Activated naive CD8-positive, alpha-beta T cell treated with anti-CD3 and anti-CD28 coated beads, Interleukin-2, amount 10 ng/mL, durations not matched to agents 7 days and 5 days (primary cell): ENCODE results near the gene TPRKB. TPM values are rescaled to one million over a fixed set of nuclear protein-coding genes. Genes with fewer than 3 reads are reported as not detected.
"Not testable (repeated sequence)": the region's sequence is repeated elsewhere in the genome, so short reads cannot be mapped to it uniquely, and the experiment has no call there.

Experiments used
- ATAC-seq: fragments of 150-1000 bp; cut with Tn5 transposase; one replicate; pipeline ENCODE4 v1.10.0; 2021; ENCODE audit warnings: low read depth, moderate library complexity
- POLR2A ChIA-PET: fragments of 350-600 bp; sonication (Branson Sonifier 250); formaldehyde crosslinking; loops from one replicate; lab custom pipeline; 2021; ENCODE audit warnings: antibody characterized with exemption; lab: Charles Lee
- DNase-seq: peaks from one replicate; pipeline ENCODE4 v3.0.0; 2021
- H3K27ac Mint-ChIP-seq: one replicate; pipeline ENCODE4 v1.8.0; 2022; ENCODE audit warnings: mild to moderate bottlenecking, mixed read lengths
- H3K27me3 Mint-ChIP-seq: one replicate; pipeline ENCODE4 v1.8.0; 2022; ENCODE audit warnings: mild to moderate bottlenecking, moderate library complexity, mixed read lengths
- H3K36me3 Mint-ChIP-seq: one replicate; pipeline ENCODE4 v1.8.0; 2021; ENCODE audit warnings: mild to moderate bottlenecking, mixed read lengths
- H3K4me1 Mint-ChIP-seq: one replicate; pipeline ENCODE4 v1.8.0; 2021; ENCODE audit warnings: mixed read lengths
- H3K4me3 Mint-ChIP-seq: one replicate; pipeline ENCODE4 v1.8.0; 2022; ENCODE audit warnings: mild to moderate bottlenecking, moderate library complexity, mixed read lengths
- H3K9me3 Mint-ChIP-seq: one replicate; pipeline ENCODE4 v1.8.0; 2021; ENCODE audit warnings: mixed read lengths
- total RNA-seq, 2 experiments: library from RNA; stranded (reverse); gene quantifications; one replicate each; pipeline ENCODE4 v1.2.3, GENCODE V29; 2021

Gene TPRKB
- total RNA-seq, result 10 to 100 TPM; 36.1 to 37.5 TPM

DNA sequence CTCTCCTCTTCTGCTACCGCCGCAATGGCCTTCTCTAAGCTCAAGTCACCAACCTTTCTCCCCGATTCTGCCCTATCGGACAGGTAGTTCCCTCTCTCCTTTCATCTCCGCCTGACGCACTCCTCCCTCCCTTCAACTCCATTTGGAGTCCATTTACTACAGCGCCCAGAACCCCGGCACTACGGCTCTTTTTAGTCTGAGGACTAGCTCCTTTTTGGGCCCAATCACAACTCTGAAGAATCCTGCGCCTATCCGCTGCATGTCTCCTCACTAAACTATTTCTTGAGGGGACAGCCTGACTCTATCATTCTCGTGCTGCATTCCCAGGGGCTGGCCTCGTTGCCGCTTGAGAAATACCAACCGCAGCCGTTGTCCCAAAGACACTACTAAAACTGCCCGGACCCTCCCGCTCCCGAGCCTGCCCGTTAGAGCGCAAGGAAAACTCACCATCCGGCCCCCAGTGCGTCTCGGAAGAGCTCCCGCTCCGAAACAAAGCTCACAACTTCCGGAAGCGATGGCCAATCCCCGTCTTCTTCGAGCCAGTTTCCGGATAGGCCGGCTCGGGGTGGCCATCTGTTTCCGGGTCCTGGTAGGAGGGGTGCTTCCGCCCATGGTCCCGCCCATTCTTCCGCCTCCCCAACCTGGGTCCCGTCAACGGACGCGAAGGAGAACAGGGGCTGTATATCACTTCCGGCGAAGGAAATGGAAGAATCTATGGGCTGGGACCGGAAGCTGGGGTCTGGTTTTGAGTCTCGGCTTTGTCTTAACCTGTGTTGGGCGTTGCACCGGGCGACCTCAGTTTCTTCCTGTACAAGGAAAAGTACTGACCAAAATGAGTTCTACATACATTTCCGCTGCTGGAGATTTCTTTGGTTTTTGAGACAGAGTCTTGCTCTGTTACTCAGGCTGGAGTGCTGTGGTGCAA is at the start of gene TPRKB:
TPRKB (minus strand) TSS at position 491 of the 925 bp plus-strand sequence. CDS start 2,776 bp downstream, outside the sequence.
- H3K27ac Mint-ChIP-seq, result peak within 1 kb of the TSS; percentile 86
- H3K36me3 Mint-ChIP-seq, result peaks cover 24% of the 10 kb centered on the region
- H3K27me3 Mint-ChIP-seq, result no peaks in the 10 kb centered on the region
- peak within 1 kb of the TSS; percentile 94 for H3K4me3 Mint-ChIP-seq
- peaks cover 4% of the 10 kb centered on the region for H3K9me3 Mint-ChIP-seq
- DNase-seq, result peak; percentile 93
- peaks cover 12% of the 10 kb centered on the region for H3K4me1 Mint-ChIP-seq
- POLR2A ChIA-PET, result interaction anchor here (0.6 to 2.3 kb wide), 12 partner anchors 12 to 721 kb away, joined by 3 to 11 read pairs (median 4); partner anchors contain the start of genes ALMS1, BOLA3, CCT7 and MOB1A
- peak; percentile 95 for ATAC-seq

DNA sequence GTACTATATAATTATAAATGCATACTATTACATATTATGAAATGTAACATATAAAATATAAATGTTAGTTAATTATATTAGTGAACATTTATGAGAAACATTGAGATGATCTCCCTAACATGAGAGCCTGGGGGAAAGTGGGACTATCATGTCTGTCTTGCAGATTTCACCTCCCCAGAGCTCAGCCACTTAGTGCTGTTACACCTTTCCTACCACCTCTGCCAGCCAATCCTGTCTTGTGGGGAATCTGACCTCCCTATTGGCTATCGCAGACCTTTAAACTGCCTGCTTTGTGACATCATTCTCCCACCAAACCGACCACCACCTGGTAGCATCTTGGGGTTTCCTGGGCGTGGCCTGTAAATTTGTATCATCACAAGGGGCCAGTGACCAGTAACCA is 46.7 kb upstream of the TPRKB start, which contains the start of gene C2orf78:
C2orf78 (plus strand) TSS at position 301 of the 400 bp plus-strand sequence. CDS start 127 bp downstream, outside the sequence.
- DNase-seq, POLR2A ChIA-PET, H3K9me3 Mint-ChIP-seq, H3K36me3 Mint-ChIP-seq, H3K4me3 Mint-ChIP-seq, ATAC-seq, H3K27ac Mint-ChIP-seq, H3K27me3 Mint-ChIP-seq, H3K4me1 Mint-ChIP-seq: not testable (repeated sequence)

DNA sequence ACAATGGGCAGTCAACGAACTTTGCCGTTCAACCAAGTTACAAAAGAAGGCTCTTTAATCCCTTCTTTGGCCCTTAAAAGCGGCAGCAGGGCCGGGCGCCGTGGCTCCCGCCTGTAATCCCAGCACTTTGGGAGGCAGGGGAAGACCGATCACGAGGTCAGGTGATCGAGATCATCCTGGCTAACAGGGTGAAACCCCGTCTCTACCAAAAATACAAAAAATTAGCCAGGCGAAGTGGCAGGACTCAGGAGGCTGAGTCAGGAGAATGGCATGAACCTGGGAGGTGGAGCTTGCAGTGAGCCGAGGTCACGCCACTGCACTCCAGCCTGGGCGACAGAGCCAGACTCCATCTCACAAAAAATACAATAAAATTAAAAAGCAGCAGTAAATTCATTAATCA is 46.3 kb upstream of the TPRKB start:
- DNase-seq, POLR2A ChIA-PET, H3K27me3 Mint-ChIP-seq, H3K4me1 Mint-ChIP-seq, H3K9me3 Mint-ChIP-seq, H3K27ac Mint-ChIP-seq, ATAC-seq, H3K4me3 Mint-ChIP-seq, H3K36me3 Mint-ChIP-seq: not testable (repeated sequence)

- Mint-ChIP-seq H3K4me1 (peaks cover 13% of the 10 kb centered on the region), H3K27me3 (no peaks in the 10 kb centered on the region), H3K4me3 (peak overlapping the region; percentile 97), H3K9me3 (no peaks in the 10 kb centered on the region), H3K27ac (peak overlapping the region; percentile 96), H3K36me3 (peaks cover 4% of the 10 kb centered on the region)
- DNase-seq, result no peak
- ATAC-seq, result no peak
- POLR2A ChIA-PET, result interaction anchor here (0.6 kb wide), 1 partner anchor 635 kb away, joined by 3 read pairs; no protein-coding TSS in a partner anchor
Measured at GRCh38 chr2:73780237-73780582, 43.1 kb upstream of the TPRKB start.

- ATAC-seq (peak; percentile 98), DNase-seq (peak; percentile 97)
- POLR2A ChIA-PET, result no interaction called here
- Mint-ChIP-seq H3K9me3 (no peaks in the 10 kb centered on the region), H3K27ac (peak within 1 kb of the TSS; percentile 96), H3K4me3 (peak within 1 kb of the TSS; percentile 97), H3K36me3 (peaks cover 9% of the 10 kb centered on the region), H3K4me1 (peaks cover 13% of the 10 kb centered on the region), H3K27me3 (no peaks in the 10 kb centered on the region)
Measured at GRCh38 chr2:73779467-73780236, 42.5 kb upstream of the TPRKB start, which contains the start of gene DUSP11. TSS of gene DUSP11 (minus strand) at chr2:73780103. CDS start at chr2:73779974, 129 bp downstream.

DNA sequence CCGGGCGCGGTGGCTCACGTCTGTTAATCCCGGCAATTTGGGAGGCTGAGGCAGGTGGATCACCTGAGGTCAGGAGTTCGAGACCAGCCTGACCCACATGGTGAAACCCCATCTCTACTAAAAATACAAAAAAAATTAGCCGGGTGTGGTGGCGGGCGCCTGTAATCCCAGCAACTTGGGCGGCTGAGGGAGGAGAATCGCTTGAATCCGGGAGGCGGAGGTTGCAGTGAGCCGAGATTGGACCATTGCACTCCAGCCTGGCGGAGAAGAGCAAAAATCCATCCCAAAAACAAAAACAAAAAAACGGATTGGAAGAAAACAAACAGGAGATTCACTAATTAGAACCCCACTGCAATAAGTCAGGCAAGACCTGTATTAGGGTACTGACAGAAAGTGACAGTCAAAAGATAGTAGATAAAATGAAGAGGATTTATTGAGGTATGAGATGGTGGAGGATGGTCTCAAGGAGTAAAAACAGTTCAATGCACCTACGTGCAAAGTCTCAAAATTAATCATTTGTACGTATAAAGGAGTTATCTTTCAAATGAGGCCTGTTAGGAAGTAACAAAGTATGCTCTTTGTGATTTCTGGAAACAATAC is 41.8 kb upstream of the TPRKB start:
- POLR2A ChIA-PET, H3K9me3 Mint-ChIP-seq, ATAC-seq, H3K27me3 Mint-ChIP-seq, DNase-seq: not testable (repeated sequence)
- Mint-ChIP-seq H3K4me1 (peaks cover 18% of the 10 kb centered on the region), H3K36me3 (peaks cover 15% of the 10 kb centered on the region), H3K4me3 (peak overlapping the region; percentile 97), H3K27ac (peak overlapping the region; percentile 96)

DNA sequence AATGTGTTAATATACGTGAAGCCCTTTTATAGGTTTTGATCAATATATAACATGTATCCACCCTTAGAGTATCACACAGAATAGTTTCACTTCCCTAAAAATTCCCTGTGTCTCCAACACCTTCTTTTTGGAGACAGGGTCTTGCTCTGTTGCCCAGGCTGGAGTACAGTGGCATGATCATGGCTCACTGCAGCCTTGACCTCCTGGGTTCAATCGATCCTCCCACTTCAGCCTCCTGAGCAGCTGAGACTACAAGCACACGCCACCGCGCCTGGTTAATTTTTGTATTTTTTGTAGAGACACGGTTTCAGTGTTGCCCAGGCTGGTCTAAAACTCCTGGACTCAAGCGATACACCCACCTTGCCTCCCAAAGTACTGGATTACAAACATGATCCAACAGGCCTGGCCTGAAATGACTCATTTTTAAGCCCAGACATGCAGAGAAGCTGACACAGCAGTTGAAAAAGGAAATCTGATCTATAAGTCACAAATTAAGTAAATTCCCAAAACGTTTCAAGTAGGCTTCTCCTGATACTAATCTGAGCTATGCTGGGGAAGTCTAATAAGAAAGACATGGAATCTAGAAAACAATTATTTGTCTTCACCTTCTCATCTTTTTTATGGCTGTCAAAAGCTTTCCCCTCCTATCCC is 39.8 kb upstream of the TPRKB start:
- no peak overlapping the region for H3K4me3 Mint-ChIP-seq
- H3K4me1 Mint-ChIP-seq, result peaks cover 22% of the 10 kb centered on the region
- POLR2A ChIA-PET, result no interaction called here
- peaks cover 23% of the 10 kb centered on the region for H3K36me3 Mint-ChIP-seq
- no peak for DNase-seq
- H3K9me3 Mint-ChIP-seq, result no peaks in the 10 kb centered on the region
- no peaks in the 10 kb centered on the region for H3K27me3 Mint-ChIP-seq
- ATAC-seq, result no peak
- H3K27ac Mint-ChIP-seq, result no peak overlapping the region

DNA sequence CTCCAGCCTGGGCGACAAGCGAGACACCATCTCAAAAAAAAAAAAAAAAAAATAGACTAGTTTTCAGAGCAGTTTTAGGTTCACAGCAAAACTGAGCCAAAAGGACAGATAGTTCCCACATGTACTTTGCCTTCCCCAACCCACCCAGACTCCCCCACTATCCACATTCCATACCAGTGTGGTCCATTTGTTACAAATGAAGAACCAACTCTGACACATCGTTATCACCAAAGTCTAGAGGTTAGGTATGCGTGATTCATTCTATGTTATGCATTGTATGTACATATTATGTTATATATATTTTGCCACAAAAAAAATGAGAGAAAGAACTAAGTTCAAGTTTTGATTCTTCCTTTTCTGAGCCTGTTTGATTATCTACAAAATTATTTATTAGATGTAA is 39.2 kb upstream of the TPRKB start:
- H3K9me3 Mint-ChIP-seq, result no peaks in the 10 kb centered on the region
- H3K27ac Mint-ChIP-seq, result no peak overlapping the region
- no peaks in the 10 kb centered on the region for H3K27me3 Mint-ChIP-seq
- ATAC-seq (no peak), DNase-seq (no peak)
- H3K4me1 Mint-ChIP-seq, result peaks cover 22% of the 10 kb centered on the region
- H3K4me3 Mint-ChIP-seq, result no peak overlapping the region
- POLR2A ChIA-PET, result interaction anchor here (0.6 kb wide), 1 partner anchor 12 kb away, joined by 4 read pairs; no protein-coding TSS in a partner anchor
- H3K36me3 Mint-ChIP-seq, result peaks cover 25% of the 10 kb centered on the region

GRCh38 chr2:73772819-73773218 is 35.7 kb upstream of the TPRKB start:
- H3K27me3 Mint-ChIP-seq, result no peaks in the 10 kb centered on the region
- H3K27ac Mint-ChIP-seq, result no peak overlapping the region
- H3K4me1 Mint-ChIP-seq, result peaks cover 20% of the 10 kb centered on the region
- no peak overlapping the region for H3K4me3 Mint-ChIP-seq
- ATAC-seq (no peak), DNase-seq (no peak)
- POLR2A ChIA-PET, result no interaction called here
- H3K36me3 Mint-ChIP-seq, result peaks cover 44% of the 10 kb centered on the region
- no peaks in the 10 kb centered on the region for H3K9me3 Mint-ChIP-seq

GRCh38 chr2:73770725-73771124 is 33.6 kb upstream of the TPRKB start:
- peaks cover 48% of the 10 kb centered on the region for H3K36me3 Mint-ChIP-seq

GRCh38 chr2:73766994-73767393 is 29.8 kb upstream of the TPRKB start:
- ATAC-seq (no peak), DNase-seq (no peak)
- Mint-ChIP-seq H3K9me3 (no peaks in the 10 kb centered on the region), H3K4me3 (no peak overlapping the region), H3K36me3 (peaks cover 35% of the 10 kb centered on the region), H3K27ac (no peak overlapping the region), H3K4me1 (peaks cover 7% of the 10 kb centered on the region), H3K27me3 (no peaks in the 10 kb centered on the region)
- POLR2A ChIA-PET, result interaction anchor here (0.9 kb wide), 1 partner anchor 30 kb away, joined by 3 read pairs; no protein-coding TSS in a partner anchor

More at GRCh38 chr2:73770725-73771124, 33.6 kb upstream of the TPRKB start:
- no peak for DNase-seq
- H3K4me1 Mint-ChIP-seq, result peaks cover 15% of the 10 kb centered on the region
- no peaks in the 10 kb centered on the region for H3K9me3 Mint-ChIP-seq
- no peak overlapping the region for H3K4me3 Mint-ChIP-seq
- no peak for ATAC-seq
- H3K27me3 Mint-ChIP-seq, result no peaks in the 10 kb centered on the region
- no peak overlapping the region for H3K27ac Mint-ChIP-seq
- POLR2A ChIA-PET, result no interaction called here

DNA sequence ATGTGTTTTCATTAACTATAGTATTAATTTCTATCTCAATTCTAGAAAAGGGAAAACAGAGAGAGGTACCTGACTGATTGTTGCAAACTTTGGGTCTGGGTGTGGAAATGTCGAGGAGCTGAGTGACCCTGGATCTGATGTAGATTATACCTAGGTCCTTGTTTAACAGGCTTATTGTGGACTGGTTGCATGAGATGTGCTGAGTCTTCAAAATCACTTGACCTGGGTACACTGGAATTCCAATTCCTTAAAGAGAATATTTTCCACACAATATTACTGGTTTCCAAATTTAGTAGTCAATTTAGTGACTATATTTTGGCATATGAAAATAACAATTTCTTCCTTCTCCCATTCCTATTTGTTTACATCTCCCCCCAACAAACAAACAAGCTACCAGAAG is 29.2 kb upstream of the TPRKB start:
- H3K4me1 Mint-ChIP-seq, result peaks cover 7% of the 10 kb centered on the region
- H3K9me3 Mint-ChIP-seq, result no peaks in the 10 kb centered on the region
- POLR2A ChIA-PET, result interaction anchor here (0.9 kb wide), 1 partner anchor 30 kb away, joined by 3 read pairs; no protein-coding TSS in a partner anchor
- H3K36me3 Mint-ChIP-seq, result peaks cover 34% of the 10 kb centered on the region
- DNase-seq (no peak), ATAC-seq (no peak)
- H3K27me3 Mint-ChIP-seq, result no peaks in the 10 kb centered on the region
- no peak overlapping the region for H3K27ac Mint-ChIP-seq
- H3K4me3 Mint-ChIP-seq, result no peak overlapping the region
